Body of pancreas (tissue), 4 donors: Measurements from ENCODE around the gene ABHD16B.

Source experiments
- CTCF ChIP-seq, 7 experiments: fragments of 450-650 bp in 4 of 7; fragments of 200-600 bp in 3 of 7; sonication (generic) in 3 of 7; IDR thresholded peaks; one replicate each; pipeline ENCODE4 v1.5.1; 2016 to 2019; ENCODE audit warnings: antibody characterized with exemption in 7 of 7
- POLR2A ChIP-seq, 3 donors: fragments of 450-650 bp; IDR thresholded peaks; one replicate each; pipeline ENCODE4 v1.6.1; 2016; ENCODE audit warnings: antibody characterized with exemption in 3 of 3, mild to moderate bottlenecking in 2 of 3

- TF ChIP-seq POLR2A (IDR thresholded peaks at IDR 0.05) (no peak), CTCF (IDR thresholded peaks at IDR 0.05) (peak; percentile 26 to 81 (median 74))
These were observed 2.7 kb downstream of the ABHD16B start for GRCh38 chr20:63863798-63864544.
